Testis (tissue), 2 donors: ENCODE data around the gene BRD4.
"Not testable (repeated sequence)": the region's sequence is repeated elsewhere in the genome, so short reads cannot be mapped to it uniquely, and the experiment has no call there.

Experiments used
- CTCF ChIP-seq, 3 experiments: fragments of 450-650 bp in 2 of 3; fragments of 200-600 bp in 1 of 3; sonication (generic) in 1 of 3; IDR thresholded peaks; one replicate each; pipeline ENCODE4 v1.5.1; 2016 to 2019; ENCODE audit warnings: antibody characterized with exemption in 3 of 3, mild to moderate bottlenecking in 2 of 3, moderate library complexity in 1 of 3
- POLR2A ChIP-seq: fragments of 450-650 bp; IDR thresholded peaks from one replicate; pipeline ENCODE4 v1.6.1; 2017; ENCODE audit warnings: antibody characterized with exemption, mild to moderate bottlenecking, moderate library complexity

GRCh38 chr19:15341328-15341727, 9.0 kb upstream of the BRD4 start:
- TF ChIP-seq POLR2A; CTCF (IDR thresholded peaks at IDR 0.05): not testable (repeated sequence)
